Caki2 (cell line): ENCODE measurements around the gene SPDEF. TPM values are rescaled to one million over a fixed set of nuclear protein-coding genes. Genes with fewer than 3 reads are reported as not detected.

ENCODE experiments used
- DNase-seq: peaks from one replicate; pipeline ENCODE4 v3.0.0-alpha.2; 2015; ENCODE audit warnings: low read depth
- in situ Hi-C: cut with HindIII; loops from 2 replicates; pipeline ENCODE4 v1.10.0; 2016; ENCODE audit warnings: low sequenced_read_pairs, low pct_unique_long_range_greater_than_20kb, mixed read lengths
- total RNA-seq: library from RNA; depleted of rRNA; stranded (reverse); fragments of >200 nt; shearing (Covaris generic); gene quantifications from 2 replicates; pipeline ENCODE4 v1.2.3, GENCODE V29; 2014; ENCODE audit warnings: low replicate concordance

Gene SPDEF
- total RNA-seq, 1 experiment from 2014 or later: 0.24 TPM

DNA sequence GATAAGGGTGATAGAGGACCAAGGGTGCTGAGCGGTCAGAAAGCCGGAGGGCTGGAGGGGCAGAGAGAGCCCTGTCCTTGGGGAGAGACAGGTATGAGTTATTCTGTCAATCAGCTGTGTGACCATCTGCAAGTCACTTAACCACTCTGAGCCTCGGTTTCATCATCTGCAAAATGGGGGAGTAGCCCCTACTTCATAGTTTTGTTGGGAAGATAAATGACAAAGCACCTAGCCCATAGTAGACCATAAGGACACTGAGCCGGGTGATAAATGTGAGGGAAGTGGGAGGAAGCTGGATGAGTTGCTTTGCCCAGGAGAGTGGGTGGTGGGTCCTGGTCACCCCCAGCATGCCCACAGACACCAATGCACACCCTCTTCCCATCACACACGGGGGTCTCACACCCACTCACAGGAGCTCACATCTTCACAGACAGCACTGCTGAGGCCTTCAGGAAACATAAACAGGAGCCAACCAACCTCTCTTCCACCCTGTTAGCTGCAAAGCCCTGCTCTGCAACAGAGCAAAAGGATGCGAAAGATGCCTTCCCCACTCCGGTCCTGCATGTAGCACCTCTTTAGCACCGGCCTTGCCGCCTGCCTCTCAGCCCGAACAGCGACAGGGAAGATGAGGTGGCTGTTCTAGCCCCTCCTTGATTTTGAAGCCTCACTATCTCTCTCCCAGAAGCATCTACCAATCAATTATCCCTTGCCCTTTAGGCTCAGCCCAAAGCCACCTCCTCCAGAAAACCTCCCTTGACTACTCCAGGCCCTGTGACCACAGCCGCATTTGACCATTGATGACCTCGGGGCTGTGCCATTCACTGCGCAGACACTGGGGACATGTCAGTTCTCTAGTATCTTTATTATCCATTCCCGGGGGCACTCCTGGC is 18.9 kb downstream of the SPDEF start:
- in situ Hi-C loops: no loop called here
- DNase-seq: no peak

DNA sequence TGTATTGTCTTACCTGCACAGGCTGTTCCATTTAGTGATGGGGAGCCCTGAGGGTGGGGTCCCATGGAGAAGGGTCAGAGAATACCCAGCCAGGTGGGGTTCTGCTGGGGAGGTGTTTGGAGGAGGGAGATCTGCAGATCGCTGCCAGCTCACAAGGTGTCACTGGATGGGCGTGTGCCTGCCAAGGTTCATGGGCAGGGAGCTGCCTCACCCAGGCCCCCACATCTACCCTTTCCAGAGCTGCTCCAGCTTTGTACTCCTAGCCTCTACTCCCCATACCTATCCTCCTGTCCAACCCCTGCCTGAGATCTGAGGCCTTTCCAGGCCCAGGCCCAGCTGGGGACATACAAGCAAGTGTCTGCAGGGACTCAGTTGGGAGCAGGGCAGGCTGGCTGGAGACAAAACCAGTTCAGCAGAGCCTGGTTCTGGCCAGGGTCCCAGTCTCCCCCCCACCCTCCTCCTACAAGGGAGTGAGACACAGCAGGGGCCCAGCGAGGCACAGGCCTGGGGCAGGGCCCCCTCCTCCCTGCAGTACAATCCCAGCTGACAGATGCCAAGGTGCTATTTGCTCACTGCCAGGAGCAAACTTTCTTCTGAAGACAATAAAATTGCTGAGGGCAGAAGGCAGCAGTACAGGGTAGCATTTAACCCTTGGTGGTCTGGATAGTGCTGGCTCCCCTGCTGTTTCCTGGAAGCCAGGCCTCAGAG is 19.7 kb downstream of the SPDEF start:
- in situ Hi-C loops: no loop called here
- DNase-seq: no peak

DNA sequence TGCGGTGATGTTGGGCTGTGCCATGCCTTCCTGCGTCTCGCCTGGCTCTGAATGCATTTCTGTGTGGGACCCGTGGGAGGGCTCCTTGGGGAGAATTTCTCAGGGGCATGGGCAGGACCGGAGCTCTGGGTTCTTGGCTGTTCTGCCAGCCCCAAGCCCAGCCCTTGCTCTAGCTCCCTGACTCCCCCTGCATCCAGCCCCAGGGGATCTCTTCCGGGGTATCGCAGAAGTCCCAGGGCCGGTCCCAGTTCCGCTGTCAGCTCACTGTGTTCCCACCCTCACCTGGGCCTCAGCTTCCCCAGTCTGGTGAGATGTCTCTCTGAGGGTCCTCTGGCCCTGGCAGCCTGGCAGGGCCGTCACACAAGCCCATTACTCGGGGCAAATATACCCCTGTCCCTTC is 20.5 kb downstream of the SPDEF start:
- no peak for DNase-seq
- in situ Hi-C loops: no loop called here

DNA sequence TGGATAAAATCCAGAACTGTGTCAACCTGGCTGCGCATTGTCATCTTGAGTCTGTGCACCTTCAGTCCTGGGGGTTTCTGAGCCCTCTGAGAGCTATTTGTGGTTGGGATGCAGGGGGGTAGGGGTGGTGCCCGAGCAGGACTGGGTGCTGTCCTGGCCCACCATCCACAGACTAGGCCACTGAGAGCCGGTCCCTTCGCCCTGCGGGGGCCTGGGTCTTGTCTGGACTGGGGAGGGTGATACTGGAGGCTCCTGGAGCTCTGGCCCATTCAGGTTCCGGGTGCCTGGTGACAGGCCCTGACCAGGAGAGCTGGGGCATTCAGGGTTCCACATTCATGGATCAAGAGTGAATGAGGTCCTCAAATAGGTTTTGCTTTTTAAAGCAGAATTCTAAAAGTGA is 20.9 kb downstream of the SPDEF start:
- in situ Hi-C loops: no loop called here
- DNase-seq: no peak

DNA sequence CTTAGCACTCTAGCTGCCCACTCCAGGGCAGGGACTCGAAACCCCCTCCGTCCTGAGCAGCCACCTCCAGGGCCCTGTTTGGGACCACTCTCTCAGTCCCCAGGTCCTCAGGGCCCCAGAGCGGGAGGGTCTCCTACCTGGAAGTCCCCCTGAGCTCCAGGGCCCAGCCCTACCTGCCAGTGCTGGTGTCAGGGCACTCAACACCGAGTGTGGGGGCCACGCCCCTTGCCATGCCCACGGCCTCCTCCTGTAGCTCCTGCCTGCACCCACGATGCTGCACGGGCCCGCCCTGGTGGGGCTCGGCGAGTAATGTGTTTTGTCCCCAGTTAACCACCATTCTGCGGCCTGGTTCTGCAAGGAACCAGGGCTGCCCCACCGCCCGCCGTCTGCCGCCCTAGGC is 21.5 kb downstream of the SPDEF start:
- DNase-seq: no peak
- in situ Hi-C loops: no loop called here

DNA sequence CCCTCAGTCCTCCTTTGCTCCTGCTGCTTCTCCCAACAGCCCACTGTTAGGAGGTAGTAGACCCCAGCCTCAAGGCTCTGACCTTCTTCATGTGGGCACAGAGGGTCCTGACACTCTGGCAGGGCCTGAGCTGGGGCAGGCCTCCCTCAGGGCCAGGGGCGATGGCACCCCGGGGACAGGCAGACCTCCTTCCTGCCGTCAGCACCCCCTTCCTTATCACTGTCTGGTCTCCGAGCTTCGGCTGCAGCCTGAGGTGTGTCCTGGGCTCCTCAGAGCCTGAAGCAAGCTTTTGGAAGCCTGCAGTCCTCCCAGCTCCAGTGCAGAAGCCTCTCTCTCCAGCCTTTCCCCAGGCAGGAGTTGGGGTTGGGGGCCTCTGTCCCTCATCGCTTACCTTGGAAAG is 22.0 kb downstream of the SPDEF start:
- in situ Hi-C loops: no loop called here
- no peak for DNase-seq

DNA sequence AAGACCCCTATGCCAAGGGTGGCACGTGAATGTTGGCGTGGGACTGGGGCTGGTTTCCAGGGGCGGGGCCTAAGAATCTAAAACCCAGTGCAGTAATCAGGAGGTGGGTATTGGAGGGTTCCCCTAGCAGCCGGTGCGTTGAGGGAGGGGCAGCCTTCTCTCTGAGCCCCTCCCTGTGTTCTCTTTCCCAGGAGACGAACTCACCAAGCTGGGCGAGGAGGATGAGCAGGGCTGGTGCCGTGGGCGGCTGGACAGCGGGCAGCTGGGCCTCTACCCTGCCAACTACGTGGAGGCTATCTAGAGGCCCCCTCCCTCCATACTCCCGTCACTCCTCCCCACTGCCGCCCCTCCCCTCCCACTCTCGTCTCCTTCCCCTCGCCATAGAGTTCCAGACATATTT is 23.9 kb downstream of the SPDEF start:
- in situ Hi-C loops: no loop called here
- DNase-seq: no peak

DNA sequence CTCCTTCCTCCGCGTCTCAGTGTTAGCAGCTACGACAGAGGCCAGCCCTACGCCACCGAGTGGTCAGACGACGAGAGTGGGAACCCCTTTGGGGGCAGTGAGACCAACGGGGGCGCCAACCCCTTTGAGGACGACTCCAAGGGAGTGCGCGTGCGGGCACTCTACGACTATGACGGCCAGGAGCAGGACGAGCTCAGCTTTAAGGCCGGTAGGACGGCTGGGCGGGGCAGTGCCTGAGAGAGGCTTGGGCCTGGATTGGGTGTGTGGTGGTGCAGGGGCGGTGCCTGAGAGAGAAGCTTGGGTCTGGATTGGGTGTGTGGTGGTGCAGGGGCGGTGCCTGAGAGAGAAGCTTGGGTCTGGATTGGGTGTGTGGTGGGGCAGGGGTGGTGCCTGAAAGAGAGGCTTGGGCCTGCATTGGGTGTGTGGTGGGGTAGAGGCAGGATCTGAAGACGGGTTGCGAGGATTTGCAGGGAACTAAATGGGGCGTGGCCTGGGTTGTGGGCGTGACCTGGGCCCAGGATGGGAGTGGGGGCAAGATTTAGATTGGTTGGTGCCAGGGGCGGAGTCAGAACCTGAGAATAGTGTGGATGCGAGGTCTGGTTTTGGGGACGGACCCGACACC is 24.4 kb downstream of the SPDEF start:
- in situ Hi-C loops: no loop called here
- DNase-seq: no peak

DNA sequence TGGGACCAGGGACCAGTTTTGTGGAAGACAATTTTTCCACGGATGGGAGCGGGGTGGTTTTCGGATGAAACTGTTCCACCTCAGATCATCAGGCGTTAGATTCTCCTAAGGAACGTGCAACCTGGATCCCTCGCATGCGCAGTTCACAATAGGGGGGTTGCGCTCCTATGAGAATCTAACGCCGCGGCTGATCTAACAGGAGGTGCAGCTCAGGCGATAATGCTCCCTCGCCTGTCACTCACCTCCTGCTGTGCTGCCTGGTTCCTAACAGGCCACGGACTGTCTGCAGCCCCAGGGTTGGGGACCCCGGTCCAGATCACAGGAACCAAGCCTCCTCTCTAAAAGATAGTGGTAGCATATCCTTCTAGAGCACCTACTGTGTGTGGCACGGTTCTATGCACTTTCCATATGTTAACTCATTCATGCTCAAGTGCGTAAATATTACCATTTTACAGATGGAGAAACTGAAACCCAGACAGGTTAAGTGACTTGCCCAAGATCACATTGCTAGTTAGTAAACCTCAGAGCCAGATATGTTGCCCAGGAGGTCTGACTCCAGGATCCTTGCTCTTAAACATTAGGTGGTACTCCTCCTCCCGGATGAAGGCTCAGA is 25.3 kb downstream of the SPDEF start:
- in situ Hi-C loops: no loop called here
- DNase-seq: no peak

DNA sequence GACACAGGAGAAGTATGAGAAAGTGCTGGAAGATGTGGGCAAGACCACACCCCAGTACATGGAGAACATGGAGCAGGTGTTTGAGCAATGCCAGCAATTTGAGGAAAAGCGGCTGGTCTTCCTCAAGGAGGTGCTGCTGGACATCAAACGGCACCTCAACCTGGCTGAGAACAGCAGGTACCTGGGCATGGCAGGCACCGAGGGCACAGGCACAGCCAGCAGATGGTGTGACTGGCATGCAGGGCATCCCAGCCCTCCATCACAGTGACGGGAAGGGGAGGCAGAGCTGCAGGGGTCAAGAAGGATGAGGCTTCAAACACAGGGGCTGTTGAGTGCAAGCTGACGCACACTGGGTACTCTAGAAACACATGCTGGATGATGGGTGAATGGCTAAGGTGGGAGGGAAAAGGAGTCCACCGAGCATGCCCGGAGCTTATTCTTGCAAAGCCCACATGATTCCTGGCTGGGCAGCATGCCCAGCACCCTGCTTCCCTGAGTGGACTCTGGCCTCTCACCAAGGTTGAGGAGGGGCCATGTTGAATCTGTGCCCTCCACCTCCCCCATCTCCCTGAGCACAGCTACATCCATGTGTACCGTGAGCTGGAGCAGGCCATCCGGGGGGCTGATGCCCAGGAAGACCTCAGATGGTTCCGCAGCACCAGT is 26.3 kb downstream of the SPDEF start:
- DNase-seq: no peak
- in situ Hi-C loops: no loop called here

DNA sequence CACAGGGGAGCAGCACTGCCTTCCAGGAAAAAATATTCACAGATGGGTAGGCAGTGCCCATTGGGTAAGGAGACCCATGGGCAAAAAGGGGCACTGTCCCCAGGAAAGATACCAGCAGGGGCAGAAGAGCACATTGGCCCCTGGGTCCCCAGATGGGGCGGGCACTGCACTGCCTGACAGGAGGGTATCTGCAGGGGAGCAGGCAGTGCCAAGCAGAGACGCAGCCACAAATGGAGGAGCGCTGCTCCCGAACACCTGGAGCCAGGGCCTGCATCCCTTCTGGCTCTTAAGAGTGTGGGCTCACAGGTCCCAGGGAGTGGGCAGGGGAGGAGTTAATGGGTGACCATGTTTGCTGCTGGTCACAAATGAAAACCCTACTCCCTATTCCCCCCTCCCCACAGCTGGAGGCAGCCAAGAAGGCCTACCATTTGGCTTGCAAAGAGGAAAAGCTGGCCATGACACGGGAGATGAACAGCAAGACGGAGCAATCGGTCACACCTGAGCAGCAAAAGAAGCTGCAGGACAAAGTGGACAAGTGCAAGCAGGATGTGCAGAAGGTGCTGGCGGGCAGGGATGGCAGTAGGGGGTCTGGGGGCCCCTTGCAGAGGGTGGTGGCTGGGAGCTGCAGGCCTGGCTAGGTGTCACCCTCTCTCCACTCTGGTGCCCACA is 27.0 kb downstream of the SPDEF start:
- no peak for DNase-seq
- in situ Hi-C loops: no loop called here

DNA sequence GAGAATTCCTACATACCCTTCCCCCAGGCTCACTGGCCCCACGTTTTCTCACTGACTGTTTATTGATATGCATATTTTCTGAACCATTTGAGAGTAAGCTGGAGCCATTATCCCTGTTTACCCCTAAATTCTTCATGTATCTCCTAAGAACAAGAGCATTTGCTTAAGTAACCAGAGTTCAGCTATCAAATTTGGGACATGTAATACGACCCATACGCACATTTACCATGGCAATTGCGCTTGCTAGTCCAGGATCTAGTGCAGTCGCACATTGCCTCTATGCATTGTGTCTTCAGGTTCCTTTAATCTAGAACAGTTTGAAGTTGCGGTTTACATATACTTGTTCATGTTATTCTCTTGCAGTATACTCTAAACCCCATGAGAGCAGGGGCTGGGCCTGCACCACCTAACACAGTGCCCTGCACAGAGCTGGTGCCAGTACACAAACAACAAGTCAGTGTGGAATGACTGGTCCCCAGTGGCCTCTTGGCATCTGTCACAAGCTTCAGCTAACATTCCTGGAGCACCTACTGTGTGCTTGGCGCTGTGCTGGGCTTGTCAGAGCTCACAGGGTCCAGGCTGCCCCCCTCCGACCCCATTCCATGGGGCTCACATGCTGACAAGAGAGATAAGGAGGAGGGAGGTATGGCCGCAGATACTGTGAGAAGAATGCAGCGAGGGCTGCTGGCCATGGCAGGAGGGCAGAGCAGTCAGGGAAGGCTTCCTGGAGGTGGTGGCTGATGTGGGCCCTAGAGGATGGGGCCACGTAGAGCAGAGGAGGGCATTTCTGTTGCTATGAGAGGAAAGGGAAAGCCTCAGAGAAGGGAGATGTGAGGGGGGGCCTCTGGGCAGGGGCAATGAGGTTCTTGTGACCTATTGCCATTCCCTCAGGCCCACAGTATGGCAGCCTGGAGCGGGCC is 28.1 kb downstream of the SPDEF start:
- in situ Hi-C loops: no loop called here
- no peak for DNase-seq

DNA sequence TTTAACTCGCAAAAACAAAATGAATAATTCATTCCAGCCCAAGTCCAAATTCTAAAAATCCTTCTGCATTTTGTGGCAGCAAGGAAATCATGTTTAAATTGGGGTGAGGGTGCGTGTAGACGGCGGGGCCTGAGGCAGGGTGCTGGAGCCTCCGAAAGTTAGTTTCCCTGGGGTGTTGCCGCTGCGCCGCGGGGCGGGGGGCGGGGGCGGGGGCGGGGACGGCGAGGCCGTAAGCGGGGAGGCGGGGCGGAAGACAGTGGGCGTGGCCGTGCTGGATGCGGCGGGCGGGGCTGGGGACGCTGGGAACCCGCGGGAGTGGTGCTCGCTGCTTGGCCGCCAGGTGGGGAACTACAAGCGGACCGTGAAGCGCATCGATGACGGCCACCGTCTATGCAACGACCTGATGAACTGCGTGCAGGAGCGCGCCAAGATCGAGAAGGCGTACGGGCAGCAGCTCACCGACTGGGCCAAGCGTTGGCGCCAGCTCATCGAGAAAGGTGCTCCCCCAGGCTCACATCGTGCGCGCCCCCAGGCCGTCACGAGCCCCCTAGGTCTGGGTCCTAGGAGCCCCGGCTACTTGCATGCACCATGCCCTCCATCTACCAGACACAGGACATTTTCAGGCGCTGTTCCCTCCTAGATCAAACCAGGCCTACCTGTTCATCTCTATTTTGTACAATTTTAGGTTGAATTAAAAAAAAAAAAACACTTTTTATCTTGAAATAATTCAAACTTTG is 29.0 kb downstream of the SPDEF start:
- DNase-seq: peak; percentile 80
- in situ Hi-C loops: no loop called here

DNA sequence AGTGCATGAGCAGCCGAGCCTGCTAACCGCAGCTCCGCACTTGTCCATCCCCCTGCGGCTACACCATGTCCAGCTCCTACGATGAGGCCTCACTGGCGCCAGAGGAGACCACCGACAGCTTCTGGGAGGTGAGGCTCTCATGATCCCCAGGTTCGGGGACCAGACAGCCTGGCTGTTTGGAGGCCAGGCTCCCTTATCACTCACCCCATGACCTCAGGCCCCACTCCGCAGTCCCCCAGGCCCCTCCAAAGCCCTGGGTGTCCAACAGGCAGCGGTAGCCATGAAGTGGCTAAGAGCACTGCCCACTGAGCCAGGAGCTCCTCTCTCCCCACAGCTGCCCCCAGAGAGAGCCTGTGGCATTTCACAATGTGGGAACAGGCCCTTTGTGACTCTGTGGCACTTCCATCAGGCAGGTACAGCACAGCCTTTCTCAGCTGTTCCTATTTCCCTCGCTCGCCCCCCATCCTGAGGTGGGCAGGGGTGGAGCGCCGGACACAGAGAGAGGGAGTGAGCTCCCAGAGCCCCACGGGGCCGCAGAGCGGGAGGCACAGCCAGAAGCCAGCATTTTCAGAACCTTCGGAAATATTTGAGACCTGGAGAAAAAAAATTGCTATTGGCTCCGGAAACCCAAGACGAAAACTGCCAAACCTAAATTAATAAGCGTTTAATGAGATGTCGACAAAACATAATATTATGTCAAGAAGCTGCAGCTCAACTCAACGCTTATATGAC is 29.7 kb downstream of the SPDEF start:
- no peak for DNase-seq
- in situ Hi-C loops: no loop called here

DNA sequence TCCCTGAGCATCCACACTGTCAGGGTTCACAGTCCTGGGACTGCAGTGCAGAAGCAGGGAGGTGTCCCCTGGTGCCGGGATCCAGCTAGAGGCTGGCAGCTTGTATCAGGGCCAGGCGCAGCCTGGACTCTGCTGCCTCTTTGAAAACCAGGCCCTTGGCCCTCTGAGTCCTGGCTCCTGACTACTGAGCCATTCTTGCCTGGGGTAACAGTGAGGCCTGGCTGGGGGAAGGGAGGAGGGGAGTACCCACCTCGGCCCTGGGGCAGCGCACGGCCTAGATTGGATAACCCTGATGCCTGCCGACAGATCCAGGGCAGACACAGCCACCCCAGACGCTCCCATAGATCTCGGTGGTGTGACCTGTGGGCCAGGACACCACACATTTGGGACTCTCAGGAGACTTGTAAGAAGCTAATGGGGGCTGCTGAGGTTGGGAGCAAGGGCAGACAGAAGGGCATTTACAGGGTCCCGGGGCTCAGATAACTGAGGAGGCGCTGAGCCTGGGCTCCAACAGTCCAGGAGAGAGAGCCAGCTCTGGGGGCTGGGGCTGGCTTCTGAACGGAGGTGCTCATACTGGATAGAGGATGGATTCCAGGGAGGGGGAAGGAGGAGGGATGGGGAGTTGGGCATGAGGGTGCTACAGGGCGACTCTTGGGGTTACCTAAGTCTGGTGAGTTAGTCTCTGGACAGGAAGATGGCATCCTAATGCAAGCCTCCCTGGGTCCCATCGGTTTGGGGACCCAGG is 30.5 kb downstream of the SPDEF start:
- in situ Hi-C loops: no loop called here
- DNase-seq: no peak
